HG03457 (cell line): Measurements from ENCODE around the gene CENPQ.

Experiments used
- ATAC-seq: cut with Tn5 transposase; IDR thresholded peaks from one replicate; pipeline ENCODE4 v1.9.1; 2021; ENCODE audit warnings: moderate number of reproducible peaks; ENCODE audit not compliant: unreplicated experiment

Gene CENPQ

DNA sequence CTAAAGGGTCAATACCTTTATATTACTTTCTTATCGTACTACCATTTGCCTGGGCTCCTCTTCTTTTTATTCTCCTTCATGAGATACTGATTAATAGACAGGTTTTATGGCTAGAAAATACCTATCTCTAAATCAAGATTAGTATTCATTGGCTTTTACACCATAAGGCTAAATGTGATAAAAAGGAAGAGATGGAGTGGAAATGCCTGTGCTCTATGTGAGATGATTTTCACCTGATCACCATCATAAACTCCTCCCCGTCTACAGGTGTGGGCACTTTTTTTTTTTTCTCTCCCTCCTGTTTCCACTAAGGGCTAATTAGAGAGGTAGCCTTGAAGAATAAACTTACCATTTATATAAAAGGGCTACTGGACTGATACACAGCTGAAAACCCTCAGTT, 36.5 kb downstream of the CENPQ start, which contains the start of gene GLYATL3:
TSS of gene GLYATL3 (plus strand) at position 301 of the 400 bp plus-strand sequence. CDS start 12,068 bp downstream, outside the sequence.
- ATAC-seq = no peak

DNA sequence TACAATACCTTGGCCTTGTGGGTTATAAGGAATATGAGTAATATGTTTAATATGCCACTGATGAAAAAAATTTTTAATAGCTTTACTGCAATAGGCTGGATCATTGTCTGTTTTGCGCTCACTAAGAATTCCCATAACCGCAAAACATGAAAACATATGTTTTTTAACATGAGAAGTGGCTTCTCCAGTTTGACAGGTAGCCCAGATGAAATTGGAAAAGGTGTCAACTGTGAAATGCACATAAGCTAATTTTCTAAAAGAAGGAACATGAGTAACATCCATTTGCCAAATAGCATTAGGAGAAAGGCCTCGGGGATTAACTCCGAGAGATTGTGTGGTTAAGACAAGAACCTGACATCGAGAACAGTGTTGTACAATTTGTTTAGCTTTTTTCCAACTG, 41.5 kb downstream of the CENPQ start:
- no peak for ATAC-seq

DNA sequence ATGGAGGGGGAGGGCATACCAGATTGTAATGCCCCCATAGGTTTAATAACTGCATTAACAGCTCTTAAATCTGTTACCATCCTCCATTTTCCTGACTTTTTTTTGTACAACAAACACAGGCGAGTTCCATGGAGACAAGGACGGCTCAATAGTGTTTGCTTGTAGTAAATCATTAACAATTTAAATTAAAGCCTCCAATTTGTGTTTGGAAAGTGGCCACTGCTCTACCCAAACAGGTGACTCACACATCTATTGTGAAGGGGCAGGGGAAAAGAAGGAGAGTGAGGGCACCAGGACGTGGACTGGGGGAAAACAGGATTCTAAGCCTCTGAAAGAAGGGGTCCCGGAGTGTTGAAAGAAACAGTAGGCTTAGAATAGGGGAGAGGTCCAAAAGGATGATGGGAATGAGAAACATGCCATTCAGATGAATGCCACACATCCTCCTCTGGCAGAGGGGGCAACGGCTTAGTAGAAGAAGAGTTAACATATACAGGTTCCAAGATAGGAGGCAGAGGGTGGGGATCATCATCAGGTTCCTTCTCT, 43.5 kb downstream of the CENPQ start:
- no peak for ATAC-seq

DNA sequence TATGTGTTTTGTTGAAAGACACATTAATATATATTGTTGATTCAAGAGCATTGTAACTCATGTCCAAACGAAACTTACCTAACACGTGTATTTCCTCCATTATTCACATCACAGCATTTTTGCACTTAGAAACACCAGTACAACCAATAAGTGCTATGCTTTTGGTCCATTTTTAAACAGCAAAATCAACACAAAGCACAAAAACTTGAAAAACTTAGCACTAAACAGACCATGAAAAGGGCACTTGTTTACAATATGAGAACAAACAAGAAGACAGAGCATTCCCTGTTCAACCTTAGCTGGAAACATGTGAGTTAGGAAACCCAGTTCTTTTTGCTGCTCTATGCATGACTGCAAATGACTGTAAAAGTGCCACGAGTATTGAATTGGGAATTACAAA, 46.2 kb downstream of the CENPQ start:
- ATAC-seq = no peak

DNA sequence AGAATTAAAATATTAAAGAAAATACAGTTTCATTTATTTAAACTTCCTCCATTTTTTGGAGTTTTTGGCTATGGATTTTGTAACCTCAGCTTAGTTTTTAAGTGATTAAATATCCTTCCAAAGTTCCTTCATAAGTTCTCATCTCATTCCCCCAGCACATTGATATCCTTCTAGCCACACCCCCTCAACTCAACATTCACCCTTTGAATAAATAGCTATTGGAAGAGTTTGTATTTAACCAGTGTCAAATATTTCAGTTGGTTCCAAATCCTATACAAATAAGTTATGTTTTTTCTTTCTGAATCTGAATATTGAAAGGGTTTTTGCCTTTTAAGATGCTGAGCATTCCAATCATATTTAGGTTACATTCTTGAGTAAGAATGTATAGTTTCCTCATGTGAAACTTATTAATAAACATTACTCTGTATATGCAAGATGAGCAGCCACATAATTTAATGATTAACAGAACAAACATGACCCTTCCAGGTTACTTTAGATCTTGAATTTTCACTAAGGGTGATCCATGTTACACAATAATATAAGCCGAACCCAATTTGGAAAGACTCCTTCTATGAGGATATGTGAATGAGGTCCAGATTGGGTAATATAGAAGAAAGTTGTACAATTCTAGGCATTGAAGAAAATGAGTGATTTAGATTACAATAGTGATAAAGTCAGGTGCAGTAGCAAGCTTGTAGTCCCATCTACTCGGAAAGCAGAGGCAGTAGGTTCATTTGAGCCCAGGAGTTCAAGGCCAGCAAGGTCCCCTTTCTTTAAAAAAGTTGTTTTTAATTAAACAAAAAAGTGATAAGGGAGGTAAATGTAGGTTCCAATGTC, 50.2 kb downstream of the CENPQ start:
- no peak for ATAC-seq

DNA sequence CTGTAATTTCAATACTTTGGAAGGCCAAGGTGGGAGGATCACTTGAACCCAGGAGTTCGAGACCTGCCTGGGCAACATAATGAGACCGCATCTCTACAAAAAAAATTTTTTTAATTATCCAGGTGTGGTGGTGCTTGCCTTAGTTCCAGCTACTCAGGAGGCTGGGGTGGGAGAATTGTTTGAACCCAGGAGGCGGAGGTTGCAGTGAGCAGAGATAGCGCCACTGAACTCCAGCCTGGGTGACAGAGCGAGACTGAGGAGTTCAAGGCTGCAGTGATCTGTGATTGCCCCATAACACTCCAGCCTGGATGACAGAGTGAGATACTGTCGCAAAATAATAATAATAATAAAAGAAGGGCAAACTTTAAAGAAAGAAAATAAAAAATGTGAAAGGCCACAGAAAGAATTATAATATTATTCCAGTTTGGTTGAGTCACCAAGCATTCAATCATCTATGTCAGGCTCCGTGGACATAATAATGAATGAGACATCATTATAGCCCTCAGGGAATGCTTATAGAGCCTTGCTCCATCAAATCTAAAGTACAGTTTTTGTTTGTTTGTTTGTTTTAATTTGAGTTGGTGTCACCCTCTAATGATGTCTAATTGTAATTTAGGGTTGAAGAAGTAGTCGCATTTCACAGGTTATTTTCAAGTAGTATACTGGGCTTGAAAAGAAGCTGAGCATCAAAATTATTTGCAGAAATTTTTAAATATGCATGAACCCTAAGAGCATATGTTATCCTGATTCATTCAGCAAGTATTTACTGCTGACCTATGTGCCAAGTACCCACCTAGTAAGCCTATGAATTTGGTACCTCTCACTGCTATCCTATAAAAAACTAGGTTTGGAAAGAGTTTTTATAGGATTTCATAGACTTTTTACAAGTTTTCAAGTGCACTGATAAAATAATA, 51.7 kb downstream of the CENPQ start:
- no peak for ATAC-seq

DNA sequence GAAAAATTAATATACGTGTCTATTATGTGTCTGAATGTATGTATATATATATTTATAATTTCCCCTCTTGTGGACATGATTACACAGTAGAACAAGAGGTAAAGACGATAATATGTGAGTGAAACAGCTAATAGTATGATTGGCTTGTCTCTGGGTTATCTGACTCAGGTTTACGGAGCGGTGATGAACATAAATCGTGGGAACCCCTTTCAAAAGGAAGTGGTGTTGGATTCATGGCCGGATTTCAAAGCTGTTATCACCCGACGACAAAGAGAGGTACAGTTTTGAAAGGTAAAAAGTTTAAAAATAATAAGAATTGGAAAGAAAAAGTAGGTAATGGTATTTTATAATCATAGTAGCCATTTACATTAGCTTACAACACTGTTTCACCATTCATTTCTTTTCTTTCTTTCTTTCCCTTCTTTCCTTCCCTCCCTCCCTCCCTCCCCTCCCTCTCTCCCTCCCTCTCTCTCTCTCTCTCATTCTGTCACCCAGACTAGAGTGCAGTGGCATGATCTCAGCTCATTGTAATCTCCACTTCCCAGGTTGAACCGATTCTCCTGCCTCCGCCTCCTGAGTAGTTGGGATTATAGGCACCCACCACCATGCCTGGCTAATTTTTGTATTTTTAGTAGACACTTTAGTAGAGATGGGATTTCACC, 52.4 kb downstream of the CENPQ start:
- ATAC-seq = no peak

DNA sequence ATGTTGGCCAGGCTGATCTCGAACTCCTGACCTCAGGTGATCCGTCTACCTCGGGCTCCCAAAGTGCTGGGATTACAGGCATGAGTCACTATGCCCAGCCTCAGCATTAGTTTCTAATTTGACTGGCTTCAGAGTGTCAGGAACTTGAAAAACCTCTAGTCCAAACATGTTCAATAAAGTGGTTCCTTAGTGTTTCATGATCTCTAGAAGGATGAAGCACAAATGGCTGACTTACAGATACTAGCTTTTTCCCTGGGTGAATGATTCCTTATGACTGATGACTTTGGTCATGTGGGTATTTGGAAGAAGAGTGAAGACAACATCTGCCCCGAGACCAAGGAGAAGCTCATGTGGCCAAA, 53.0 kb downstream of the CENPQ start:
- ATAC-seq = no peak

DNA sequence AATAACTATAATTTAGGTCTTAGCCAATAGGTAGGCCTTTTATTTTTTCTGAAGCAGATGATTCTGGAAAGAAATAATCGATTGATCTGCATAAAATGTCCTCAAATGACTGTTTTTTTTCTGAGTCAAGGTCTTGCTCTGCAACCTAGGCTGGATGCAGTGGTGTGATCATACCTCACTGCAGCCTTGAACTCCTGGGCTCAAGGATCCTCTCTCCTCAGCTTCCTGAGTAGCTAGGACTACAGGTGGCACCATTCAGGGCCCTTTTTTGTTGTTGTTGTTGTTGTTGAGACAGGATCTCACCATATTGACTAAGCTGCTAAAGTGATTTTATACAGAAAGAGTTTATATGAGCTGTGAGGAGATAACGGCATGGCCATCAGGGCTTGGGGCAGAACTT, 54.7 kb downstream of the CENPQ start:
- ATAC-seq = no peak

DNA sequence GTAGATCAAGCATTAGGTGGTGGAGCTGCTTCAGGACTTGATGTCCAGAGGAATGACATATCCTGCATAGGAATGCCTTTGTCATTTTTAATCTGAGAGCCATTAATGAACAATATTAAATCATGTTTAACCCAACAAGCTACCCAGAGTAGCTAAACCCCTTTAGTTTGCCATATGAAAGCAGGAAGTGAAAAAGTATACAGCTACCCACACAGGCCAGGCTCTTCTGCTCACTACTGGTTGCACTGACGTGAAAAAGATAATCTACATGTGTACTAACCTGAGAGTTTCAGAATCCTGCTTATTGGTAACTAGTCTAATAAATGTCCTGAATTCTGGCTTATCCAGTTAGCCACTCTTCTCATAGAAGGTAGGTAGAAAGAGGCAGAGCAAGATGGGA, 56.5 kb downstream of the CENPQ start:
- peak; percentile 84 for ATAC-seq

DNA sequence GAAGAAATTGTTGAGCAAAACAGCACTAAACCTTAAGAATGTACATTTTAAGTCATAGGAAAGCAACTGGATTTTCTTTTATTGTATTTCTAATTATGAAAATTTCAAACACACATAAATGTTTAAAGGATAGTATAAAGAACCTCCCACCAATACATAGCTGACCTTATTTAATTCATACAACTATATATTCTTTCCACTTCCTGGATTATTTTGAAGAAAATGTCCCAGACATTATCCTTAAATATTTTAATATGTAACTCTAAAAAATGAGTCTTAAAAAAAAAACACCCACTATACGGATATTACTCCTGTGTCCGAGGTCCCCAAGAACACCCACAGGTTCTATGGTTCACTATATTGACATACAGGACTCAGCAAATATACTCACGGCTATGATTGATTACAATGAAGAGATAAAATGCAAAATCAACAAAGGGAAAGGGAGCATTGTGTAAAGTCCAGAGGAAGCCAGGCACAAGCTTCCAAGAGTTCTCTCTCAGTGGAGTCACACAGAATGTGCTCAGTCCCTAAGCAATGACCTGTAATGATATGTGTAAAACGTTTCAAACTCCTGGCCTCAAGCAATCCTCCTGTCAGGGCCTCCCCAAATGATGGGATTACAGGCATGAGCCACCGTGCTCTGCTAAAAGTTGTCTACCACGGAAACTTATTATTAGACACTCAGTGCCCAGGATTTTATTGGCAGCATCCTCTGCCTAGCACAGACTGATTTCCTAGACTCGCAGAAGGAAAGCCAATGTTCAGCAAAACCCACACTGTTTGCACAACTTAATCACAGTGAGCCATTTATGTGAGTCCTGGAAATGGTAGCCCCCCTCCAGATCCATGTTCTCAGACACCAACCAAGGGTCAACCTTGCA, 59.8 kb downstream of the CENPQ start:
- no peak for ATAC-seq

DNA sequence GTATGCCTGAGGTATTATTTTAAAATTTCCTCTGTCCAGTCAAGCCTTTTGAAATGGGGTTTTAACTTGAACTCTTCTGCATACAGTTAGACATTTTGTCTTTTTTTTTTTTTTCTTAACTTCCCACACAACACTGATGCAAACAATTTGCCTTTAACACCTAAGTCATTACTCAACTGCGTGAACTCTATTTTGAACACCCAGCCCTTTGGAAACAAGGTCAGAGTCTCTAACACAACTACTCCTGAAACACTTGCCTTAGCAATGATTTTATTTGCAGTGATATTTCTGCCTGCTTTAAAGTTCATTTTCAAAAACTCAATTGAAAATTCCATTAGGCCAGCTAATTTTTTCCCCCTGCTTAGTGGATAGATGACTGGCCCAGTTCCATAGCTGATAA, 60.7 kb downstream of the CENPQ start:
- ATAC-seq = no peak

DNA sequence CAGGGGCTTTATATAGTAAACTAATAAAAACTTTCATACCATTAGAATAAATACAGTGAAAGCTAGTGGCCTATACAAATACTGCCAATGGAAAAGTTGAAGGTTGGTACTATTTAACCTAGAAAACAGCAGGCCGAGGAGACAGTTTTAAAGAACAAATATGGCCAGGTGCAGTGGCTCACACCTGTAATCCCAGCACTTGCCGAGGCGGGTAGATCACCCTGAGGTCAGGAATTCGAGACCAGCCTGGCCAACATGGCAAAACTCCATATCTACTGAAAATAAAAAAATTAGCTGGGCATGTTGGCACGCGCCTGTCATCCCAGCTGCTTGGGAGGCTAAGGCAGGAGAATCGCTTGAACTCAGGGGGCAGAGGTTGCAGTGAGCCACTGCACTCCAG, 61.4 kb downstream of the CENPQ start:
- ATAC-seq = no peak

DNA sequence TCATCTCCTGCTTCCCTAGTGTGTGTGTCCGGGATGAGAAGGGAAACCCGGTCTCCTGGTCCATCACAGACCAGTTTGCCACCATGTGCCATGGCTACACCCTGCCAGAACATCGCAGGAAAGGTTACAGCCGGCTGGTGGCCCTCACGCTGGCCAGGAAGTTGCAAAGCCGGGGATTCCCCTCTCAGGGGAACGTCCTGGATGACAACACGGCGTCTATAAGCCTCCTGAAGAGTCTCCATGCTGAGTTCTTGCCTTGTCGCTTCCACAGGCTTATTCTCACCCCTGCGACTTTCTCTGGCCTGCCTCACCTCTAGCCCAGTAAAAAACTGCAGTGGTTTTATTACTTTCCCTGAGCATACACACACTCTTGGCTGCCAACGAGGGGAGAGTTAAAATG, 63.4 kb downstream of the CENPQ start:
- no peak for ATAC-seq

DNA sequence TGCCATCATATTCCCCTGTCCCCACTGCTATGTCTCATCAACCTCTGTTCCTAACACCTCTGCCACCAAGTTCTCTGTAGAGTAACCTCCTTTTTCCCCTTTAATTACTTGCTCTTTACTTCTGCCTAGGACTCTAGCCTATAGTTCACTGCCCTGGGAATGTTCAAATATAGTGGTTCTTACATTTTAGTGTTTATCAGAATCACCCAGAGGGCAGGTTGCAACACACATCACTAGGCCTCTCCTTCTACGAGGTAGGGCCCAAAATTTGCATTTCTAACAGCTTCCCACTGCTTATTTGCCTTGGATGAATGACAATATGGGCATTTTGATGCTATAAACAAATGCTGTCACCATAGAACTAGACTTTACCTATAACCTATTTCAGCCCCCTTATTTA, 64.2 kb downstream of the CENPQ start:
- ATAC-seq = no peak

DNA sequence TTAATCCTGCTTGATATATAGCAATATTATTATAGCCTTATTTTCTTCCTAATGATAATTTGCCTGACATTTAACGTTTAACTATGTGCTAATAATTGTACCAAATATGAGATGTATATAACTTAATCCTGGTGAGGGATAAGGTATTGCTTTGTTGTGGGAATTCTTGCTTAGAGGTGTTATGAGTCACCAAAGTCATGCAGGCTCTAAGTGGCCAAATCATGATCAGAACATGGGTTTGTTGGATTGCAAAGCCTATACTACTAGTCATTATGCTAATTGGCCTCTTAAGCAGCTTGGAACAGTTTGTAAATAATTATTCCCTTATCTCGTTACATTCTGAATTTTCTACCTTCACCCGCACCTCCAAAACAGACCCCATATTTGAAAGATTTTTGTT, 65.4 kb downstream of the CENPQ start:
- no peak for ATAC-seq

DNA sequence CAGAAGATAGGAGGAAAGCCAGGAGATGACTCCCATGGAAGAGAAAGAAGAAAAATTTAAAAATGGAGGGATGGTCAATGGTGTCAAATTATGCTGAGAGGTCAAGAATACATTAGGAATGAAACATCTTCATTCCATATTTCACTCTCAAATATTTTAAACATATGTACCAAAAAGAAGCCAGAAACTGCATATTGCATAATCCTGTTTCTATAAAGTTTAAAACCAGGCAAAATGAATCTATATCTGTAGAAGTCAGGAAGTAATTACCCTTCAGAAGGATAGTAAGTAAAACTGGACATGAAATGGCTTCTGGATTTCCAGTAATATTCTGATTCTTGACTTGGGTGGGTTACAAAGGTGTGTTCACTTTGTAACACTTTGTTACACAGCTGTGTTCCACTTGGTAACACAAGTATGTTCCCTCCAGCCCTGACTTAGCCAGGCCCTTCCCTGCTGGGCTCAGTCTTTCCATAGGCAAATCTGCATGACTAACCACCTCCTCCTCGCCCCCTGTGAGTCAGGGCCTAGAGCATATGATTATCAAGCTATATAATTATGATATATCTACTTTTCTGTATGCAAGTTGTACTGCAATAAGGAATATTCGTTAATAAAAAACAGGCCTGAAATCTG, 67.1 kb downstream of the CENPQ start:
- no peak for ATAC-seq

DNA sequence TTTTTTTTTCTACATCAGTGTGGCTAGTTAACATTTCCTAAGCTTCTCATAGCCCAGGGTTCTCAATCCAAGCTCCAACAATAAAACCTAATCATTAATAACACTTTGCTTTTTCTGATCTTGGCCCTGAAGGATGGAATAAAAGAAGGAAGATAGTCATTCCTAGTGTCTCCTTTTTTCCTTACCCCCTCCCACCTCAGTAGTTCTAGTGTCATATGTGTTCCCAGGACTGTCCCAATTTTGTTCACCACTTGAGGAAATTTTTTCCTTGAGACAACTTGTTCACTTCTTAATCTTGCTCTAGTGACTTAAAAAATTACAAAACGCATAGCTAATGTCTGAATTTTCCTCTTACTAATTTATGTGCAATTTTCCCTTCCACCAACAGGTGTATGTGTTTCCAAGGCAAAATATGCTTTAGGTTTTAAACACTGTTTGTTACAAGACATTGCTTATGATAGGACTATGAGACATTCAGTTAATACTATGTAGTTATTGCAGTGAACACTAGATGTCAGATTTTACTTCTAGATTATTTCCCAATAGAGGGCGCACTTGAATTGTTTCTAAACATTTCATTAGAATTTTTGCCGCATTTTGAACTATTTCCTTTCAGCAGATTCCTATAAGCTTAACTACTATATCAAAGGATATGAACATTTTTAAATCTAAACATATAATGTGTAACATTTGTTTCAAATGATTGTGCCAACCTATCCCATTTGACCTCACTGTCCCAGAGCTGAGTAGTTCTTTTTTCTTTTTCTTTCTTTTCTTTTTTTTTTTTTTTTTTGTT, 68.8 kb downstream of the CENPQ start:
- ATAC-seq = peak; percentile 79

DNA sequence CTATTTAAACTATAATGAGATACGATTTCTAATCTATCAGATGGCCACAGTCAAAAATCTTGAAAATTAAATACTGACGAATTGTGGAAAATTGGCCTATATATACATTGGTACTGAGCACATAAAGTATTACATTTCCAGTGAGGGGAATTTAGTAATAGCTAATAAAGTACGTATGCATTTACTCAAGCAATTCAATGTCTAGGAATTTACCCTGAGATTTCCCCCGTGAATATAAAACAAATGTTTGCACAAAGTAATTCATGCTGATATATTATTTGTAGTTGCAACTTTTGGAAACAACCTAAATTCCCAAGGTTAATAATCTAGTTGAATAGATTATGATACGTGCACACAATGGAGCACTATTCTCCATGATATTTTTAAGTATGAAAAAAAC, 72.6 kb downstream of the CENPQ start:
- no peak for ATAC-seq
